ENCODE measurements around the gene PAX2.

Gene PAX2

DNA sequence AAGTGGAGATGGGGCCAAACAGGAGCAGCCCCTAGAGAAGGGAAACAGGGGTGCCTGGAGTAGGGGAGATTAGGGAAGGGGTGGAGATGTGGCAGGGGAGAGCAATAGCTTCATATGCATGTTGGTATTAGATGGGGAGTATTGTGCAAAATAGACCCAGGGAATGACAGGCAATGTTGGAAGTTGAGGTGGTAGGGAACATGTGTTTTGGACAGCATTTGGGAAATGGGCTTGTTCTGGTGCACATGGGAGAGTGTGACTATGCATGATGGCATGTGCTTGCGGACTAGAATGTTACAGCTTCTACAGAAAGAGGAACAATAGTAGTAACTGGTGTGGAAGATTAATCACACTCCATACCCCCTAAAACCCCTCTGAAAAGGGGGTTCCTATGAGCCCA is 10.4 kb downstream of the PAX2 start:
- DNase-seq (ENCODE audit: low spot score), result no peak

DNA sequence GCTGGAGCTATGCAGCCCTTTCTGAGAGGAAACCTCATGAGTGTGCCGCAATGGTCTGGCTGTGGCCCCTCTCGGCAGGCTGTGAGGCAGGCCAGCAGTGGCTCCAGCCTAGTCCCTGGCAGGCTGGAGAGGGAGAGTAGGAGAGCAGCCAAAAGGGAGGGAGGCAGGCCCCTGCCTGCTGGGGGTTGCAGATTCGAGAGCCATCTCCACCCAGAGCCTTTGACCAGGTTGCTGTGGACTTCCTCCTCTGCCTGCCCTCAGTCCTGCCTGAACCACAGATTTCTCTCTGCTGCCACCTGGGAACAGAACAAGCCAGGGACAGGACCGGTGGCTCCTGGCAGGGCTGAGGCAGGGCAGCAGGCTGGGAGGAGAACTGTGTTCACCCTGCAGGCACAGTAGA is 13.9 kb downstream of the PAX2 start:
- DNase-seq (ENCODE audit: low spot score), result no peak

DNA sequence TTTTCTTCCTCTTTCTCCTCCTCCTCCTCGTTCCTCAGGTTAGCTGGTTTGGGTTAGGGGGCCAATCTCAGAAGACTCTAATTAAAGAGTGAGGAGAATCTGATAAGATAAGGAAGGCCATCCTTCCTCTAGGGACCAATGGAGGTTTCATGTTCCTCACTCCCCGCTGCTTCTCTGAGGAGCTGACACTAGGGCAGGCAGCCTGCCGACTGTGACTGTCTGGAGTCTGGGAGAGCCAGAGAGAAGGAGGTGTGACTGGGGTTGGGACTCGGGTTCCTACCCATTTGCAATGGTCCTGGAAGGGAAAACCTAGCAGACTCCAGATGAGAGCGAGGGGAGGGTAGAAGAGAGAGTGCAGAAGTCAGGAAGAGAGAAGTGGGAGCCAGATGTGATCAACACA is 15.3 kb downstream of the PAX2 start:
- no peak for DNase-seq (ENCODE audit: low spot score)

DNA sequence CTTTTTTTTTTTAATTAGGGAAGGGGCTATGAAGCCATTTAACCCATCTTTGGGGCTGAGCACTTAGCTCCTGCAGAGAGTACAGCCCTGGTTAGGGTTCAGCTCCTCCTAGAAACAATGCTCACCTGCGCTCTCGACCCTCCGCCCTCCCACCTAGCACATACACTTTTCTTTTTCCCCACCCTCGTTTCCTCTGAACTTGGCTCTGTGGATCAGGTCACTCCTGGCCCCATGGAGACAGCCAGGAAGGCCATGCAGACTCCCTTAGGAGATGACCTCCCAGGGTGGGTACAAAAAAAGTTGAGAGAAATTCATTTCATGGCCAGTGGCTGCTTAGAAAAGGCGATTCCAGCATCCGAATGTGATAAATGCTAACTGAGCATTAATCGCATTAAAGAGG is 15.8 kb downstream of the PAX2 start:
- no peak for DNase-seq (ENCODE audit: low spot score)

DNA sequence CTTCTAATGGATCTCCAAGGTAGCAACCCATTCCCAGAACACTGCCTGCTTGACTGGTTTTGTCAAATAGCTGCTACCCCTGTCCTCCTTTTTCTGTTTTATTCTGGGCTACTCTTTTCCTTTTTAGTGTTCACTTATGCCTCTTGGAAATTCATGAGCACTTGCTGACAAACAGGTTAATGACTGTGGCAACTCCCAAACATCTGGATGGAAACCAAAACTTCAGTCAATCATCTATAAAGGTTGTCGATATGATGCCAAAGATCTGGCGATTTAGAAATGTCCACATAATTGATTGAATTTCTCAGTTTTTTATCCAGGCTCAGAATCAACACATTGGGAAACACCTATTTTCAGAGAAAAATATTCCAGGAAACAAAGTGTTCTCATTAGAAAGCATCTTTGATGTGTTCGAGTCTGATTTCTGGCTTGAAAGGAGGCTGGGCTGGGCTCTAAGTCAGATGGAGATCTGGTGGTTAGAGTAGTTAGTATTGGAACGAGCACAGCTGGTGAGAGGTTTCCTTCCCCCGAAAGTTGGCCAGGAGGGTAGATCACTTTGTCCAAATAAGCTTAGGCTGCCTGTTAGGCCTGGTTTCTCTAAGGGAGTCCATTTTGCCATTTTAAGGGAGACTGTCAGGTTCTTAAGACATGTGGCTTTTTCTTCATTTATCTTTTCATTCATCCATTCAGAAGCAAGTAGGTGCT is 17.8 kb downstream of the PAX2 start:
- no peak for DNase-seq (ENCODE audit: low spot score)

DNA sequence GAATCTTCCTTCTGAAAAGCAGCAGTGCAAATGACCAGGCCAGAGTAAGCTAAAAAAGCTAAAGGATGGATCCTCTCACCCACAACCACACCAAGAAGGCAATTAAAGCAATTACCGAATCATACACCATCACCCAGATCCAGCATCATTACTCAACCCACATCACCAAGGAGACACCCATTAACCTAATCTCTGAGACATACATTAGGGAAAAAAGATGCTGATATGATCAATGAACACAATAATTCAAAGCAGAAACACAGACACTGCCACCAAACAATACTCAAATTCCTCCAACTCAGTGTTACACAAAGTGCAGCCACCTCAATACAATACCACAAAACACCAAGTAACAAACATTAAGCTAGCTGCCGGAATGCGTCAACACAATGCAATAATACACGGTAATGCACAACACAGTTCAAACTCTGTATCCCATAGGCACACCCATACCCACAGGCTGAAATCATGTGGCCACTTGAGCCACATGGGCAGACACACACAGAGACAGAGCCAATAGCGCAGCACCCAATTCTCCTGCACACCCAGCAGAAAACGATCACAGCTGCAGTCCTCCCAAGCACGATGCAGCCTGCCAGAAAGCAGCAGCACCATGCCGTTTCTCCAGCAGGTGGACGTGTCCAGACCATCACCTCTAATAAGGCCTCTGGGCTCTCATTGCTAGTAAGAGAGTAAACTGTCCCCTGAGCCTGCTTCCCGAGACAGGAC is 21.5 kb downstream of the PAX2 start:
- no peak for DNase-seq (ENCODE audit: low spot score)

DNA sequence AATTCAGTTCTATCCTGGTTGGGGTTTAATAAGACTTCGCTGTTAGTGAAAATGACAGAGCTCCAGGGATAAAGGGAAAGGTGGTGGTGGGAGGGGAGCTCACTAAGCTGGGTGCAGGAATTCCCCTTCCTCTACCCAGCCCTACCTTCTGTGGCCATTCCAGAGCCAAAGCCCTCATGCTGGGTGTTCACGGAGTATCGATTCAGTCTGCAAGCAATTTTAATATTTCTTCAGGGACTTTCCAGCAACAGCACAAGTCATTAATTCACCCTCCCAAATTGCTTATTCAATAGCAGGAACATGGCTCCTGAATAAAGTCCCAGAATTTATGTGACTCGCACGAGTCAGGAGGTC is 22.0 kb downstream of the PAX2 start:
- DNase-seq (ENCODE audit: low spot score), result no peak

DNA sequence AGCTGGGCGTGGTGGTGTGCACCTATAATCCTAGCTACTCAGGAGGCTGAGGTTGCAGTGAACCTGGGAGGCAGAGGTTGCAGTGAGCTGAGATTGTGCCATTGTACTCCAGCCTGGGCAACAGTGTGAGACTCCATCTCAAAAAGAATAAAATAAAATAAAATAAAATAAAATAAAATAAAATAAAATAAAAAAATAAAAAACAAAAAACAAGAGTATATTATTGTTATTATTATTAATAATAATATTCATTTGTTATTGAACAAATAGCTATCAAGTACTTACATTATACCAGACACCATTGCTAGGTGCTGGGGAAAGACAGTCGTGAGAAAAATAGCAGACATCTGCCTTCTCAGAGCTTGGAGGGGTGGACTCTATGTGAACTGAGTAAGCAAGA is 24.1 kb downstream of the PAX2 start:
- no peak for DNase-seq (ENCODE audit: low spot score)

DNA sequence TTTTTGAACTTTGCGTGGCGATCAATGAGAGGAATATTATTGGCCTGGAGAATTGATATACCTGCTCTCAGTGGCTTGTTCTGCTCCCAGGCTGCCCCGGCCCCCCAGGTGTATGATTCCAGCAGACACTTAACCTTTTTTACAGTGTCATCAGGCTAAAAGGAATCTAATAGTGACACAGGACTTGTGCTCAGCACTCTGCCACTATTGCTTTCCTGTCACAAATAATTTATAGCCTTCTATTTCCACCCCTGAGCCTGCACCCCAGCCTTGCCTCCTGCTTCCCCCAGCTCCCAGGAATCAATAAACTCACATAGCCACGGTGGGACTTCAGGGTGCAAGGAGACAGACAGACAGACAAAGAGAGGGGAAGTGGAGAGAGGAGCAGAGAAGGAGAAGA is 28.3 kb downstream of the PAX2 start:
- DNase-seq (ENCODE audit: low spot score), result no peak

DNA sequence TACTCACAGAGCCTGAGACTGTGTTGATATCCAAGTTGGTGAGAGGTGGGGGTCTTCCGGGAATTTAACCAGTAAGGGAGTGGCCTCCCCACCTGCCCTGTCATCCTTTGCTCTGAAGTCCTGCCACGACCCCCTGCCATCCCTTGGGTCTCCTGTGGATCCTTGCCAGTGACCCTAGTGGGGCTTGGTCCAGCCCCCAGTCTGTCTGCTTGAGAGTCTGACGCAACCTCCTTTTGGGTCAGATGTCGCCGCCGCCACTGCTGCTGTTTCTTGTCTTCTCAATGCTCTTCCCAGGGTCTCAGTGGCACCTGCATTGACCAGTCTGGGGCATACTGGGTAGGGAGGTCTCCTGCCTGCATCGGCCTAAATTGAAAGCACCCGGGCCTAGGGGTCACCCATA is 28.8 kb downstream of the PAX2 start:
- DNase-seq (ENCODE audit: low spot score), result no peak

DNA sequence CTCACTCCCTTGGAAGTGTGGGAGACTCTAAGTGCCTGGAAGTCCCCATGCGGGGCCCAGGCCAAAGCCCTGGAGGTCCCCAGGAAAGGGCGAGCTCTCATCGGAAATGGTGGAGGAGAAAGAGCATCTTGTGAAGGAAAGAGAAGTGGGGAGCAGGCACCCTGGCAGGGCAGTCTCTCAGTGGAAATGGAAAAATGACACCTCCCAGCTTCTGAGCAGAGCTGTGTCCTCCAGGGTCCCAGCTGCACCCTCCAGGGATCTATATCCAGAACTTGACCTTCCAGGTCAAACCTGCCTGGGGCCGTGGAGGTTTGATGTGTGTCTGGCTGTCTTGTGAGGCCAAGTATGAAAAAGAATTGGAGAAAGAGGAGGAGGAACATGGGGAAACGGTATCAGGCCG is 29.5 kb downstream of the PAX2 start:
- DNase-seq (ENCODE audit: low spot score), result no peak

DNA sequence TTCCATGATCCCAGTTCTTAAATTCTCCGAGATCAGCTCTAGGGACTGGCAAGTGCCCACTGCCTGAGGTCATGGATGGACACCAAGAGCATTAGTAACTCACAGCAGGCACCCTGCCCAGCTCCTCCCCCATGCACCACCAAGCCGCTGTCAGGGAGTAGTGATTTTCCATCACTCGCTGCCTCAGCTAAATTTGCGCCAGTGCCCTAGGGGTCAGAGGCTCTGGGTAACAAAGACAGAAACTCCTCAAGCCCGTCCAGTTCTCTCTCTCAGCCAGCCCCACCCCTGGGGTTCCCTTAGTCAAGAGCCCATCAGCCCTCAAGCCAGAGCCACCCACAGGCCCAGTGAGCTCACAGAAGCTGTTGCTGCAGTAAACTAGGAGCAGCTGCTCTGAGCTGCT is 30.0 kb downstream of the PAX2 start:
- no peak for DNase-seq (ENCODE audit: low spot score)

DNA sequence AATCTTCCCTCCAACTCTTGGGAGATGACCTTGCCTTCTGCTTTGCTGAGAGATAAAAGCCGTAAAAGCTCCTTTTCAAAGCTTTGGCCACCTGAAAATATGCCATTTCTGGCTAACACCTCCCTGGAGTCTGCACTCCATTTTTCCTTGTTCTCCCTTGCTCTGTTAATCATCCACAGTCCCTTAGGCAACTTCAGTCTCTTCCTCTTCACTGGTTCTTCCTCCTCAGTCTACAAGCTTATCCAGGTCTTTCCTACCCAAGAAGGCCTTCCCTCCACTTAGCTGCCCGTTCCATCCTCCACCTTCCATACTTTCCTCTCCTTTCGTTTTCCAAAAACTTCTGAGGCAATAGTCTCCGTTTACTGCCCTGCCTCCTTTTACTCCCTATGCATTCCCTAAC is 30.5 kb downstream of the PAX2 start:
- no peak for DNase-seq (ENCODE audit: low spot score)

DNA sequence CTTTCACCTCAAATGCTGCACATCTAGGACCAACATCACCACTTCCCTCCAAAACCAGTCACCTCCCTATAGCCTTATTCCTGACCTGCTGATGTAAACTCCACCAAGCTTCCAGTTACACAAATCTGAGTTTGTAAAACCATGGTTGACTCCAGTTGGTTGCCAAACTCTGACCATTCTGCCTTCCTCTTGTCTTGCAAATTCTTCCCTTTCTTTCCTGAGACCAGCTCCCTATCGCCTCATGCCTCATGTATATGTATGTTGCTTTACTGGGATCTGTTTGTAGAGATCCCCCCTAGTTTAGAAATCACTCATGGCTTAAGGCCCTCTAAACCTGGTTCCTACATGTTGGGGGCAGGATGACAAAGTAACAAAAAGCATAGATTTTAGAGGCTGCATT is 31.3 kb downstream of the PAX2 start:
- no peak for DNase-seq (ENCODE audit: low spot score)

DNA sequence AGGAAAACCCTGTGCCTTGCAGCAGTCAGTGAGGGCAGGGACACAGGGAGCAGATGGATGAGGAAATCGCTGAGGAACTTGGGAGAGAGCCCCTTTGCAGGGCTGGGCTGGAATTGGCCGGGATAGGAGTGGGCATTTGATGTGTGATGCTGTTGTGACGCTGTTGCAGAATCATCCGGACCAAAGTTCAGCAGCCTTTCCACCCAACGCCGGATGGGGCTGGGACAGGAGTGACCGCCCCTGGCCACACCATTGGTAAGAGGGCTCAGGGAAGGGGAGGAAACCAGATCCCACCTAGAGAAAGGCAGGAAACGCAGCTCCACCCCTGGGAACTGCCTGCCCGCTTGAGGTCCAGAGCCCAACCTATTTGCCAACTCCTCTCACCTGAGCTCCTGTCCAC is 33.9 kb downstream of the PAX2 start:
- DNase-seq (ENCODE audit: low spot score), result peak; percentile 31

DNA sequence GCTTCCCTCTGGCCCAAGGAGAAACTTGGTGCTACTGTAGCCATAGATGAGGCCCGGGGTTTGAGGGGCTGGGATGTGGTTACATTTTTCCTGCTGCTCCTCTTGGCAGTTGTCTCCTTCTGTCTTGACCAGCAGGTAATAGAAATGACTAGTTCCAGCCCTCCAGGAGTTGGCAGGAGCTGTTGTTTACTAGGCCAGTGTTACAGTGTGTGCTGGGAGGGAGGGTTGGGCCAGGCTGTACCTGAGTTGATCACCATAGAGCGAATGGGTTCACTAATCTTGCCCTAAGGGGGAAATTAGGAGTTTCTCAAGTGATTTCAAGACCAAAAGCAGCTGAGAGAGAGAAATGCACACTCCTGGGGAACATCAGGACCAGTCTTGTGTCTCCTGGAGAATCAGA is 34.9 kb downstream of the PAX2 start:
- no peak for DNase-seq (ENCODE audit: low spot score)

DNA sequence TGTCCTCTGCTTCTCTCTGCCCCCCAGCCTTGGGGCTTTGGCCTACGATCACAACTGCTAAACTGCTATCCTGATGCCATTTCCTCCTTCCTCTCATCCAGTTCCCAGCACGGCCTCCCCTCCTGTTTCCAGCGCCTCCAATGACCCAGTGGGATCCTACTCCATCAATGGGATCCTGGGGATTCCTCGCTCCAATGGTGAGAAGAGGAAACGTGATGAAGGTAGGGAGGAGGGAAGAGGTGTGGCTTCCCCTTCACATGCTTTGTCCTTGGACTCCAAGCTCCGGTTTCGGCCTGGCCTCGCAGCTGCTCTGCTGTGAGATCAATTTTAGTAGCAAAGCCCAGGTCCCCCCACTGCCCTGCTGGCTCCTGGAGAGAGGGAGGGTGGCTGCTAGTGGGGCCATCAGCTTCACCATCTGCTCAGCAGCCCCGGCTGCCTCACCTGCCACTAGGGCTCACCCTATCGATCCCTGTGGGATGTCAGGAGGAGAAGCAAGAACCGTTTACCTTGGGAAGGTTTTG is 35.8 kb downstream of the PAX2 start:
- no peak for DNase-seq (ENCODE audit: low spot score)

DNA sequence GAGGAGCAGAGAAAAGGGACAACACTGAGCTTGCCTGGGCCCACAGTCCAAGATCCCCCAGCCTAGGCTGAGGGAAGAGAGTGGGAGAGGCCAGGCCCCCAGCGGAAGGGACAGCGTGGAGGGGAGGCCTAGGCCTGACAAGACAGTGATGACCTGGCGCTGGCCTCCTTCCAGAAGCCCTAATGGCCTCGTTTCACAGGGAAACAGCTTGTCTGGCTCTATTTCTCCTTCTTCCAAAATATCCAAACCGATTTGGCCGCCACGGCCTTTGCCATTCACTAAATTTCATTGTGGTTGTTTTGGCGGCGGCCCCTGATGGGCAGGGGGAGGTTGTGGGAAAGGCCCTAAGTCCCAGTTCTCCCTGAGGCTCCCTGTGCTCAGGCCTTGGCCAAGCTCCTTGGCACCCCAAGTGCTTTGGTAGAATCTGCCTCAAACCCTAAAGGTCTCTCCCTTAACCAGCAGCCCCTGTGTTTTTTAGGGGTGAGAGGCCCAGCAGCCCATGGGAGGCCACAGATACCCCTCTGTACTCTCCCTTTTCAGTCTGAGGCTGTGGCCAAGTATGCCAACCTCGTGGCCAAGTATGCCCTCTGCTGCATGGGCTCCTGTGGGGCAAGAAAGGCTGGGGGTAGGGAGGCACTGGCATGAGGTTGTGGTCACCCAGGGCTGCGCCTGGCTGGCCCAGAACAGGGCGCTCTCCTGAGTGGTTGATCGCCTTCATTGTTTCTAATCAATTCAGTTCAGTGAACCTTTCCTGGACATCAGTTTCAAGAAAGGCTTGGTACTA is 37.3 kb downstream of the PAX2 start:
- no peak for DNase-seq (ENCODE audit: low spot score)

DNA sequence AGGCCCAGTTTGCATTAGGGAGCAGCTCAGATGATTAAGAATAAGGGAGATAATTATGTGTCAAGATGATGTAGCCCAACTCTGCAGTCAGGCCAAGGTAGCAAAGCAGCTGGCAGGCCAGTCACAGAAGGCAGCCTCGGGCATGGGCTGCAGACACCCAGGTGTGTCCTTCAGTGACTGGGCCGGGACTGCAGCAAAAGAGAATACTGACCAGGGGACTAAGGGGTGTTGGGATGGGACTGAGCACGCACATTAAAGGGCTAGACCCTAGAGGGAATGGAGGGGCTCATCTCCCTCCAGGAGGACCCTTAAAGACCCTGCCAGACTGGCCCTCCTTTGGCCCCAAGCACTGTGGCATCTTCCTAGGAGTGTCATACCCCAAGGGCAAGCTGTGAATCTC is 38.7 kb downstream of the PAX2 start:
- no peak for DNase-seq (ENCODE audit: low spot score)

DNA sequence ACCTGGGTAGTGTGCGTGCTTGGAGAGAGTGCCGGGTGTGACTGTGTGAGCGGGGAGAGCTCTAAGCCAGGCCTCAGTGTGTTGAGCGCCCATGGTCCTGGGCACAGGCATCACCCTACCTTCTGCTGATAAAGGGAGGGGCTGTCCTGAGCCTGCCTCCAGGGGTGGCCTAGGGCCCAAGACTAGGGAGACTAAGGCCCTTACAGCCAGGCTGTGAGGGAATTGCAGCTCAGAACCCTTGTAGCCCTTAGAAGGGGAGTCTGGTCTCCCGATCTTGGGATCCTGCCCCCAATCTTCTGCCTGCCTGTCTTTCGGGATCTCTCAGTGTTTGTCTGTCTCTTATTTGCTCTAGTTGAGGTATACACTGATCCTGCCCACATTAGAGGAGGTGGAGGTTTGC is 41.2 kb downstream of the PAX2 start:
- DNase-seq (ENCODE audit: low spot score), result no peak

DNA sequence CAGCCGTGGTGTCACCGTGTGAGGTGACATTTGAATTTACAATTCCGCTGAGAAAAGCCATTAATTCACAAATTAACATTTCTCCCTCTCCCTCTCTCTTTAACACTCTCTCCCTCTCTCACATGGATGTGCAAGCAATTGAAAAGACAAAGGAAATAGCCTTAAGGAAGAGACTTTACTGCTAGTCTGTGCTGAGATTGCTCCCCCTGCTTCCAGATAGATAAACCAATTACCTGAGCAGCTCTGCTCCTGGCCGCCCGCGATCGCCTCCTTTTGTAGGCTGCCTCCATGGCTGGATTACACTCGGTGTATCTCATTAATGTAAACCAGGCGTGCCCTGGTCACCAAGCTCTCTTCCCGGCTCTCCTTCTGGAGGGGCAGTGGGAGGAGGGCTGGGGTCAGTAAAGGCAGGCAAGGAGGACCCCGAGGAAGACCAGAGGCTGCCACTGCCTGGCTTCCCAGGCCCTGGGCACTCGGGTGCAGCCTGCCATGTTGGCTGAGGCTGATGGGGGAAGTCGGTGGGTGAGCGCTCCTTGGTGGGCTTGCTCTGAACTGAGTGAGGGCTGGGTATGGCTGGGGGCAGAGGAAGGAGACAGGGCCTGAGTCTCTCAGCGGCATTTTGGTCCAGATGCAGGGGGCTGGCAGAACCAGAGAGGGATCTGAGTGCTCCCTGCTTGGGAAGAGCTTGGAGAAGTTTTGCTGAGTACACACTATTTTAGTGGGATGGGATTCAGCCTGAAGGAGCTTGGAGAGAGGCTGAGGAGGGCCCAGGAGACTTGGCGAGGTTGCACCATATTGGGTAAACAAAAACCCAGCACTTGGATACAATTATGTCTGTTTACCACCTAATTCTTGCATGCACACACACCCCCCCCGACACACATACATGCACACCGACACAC is 42.9 kb downstream of the PAX2 start:
- no peak for DNase-seq (ENCODE audit: low spot score)

DNA sequence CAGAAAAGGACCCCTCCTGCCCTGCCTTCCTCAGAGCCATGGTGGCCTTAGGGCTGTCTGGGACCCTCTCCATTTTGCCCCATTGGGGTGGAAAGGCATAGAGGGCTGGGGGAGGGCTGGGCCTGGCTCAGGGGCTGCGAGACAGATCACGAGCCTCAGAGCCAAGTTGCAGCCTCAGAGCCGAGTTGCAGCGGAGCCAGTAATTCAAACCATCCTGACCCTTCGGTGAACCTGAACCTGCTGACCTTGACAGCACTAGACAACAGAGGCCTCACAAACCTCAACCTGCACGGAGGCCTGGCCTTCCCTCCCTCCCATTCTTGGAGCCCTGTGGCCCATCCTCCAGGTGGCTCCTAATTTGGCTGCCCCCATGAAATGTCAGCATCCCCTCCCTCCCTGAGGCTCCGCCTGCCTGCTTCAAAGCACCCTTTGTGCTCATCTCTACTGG is 45.4 kb downstream of the PAX2 start:
- DNase-seq (ENCODE audit: low spot score), result no peak

Measured in HuH-7 (cell line).